Measurements from ENCODE around the gene SLC34A3. TPM values are rescaled to one million over a fixed set of nuclear protein-coding genes. Genes with fewer than 3 reads are reported as not detected.

SLC34A3 gene
- total and polyA plus RNA-seq, 2 of the 8 experiments (the other 6 are each of a cell fraction or from before 2014, with no cell fraction given), result 0.08 TPM; not detected in 1

DNA sequence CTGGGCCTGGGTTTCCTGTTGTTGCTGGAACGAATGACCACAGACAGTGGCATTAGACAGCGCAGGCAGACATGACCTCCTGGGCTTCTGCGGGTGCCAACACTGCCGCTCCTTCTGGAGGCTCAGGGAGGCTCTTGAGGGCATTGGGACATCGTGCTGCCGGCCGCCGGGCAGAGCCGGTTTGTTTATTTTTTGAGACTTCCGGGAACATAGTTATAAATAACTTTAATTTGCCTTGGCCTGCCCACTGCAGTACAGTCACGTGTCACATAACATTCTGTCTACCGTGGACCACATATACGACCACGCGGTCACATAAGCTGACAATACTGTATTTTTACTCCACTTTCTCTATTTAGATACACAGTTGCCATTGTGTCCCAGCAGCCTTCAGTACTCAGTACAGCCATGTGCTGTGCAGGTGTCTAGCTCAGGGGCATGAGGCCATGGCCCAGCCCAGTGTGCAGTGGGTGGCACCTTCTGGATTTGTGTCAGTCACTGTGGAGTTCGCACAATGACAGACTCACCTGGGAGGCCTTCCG lies 38.6 kb downstream of the SLC34A3 start:
- Histone ChIP-seq H3K4ac (replicated peaks; ENCODE audit: insufficient read length, low read depth, low read length) (no peak overlapping the region), H3K23me2 (ENCODE audit: low read depth, low read length) (peaks cover 2% of the 10 kb centered on the region; the same call in 1 of the 2 replicates), H3K79me2 (ENCODE audit: control insufficient read depth in 1 of 2, insufficient read depth in 2 of 2, low read length in 2 of 2) (no peaks in the 10 kb centered on the region), H3K9ac (replicated peaks in 1 of 4; ENCODE audit: extremely low read depth in 1 of 4, low read depth in 3 of 4, low read length in 3 of 4) (no peak overlapping the region), H2BK20ac (ENCODE audit: low read length) (no peak overlapping the region), H3K27me3 (replicated peaks in 1 of 4; ENCODE audit: control insufficient read depth in 3 of 4, extremely low read depth in 1 of 4, insufficient read depth in 3 of 4, low read length in 3 of 4) (no peaks in the 10 kb centered on the region), H2AFZ (ENCODE audit: low read length) (no peak overlapping the region), H3K14ac (ENCODE audit: insufficient read length) (no peak overlapping the region), H2AK5ac (ENCODE audit: low read depth, low read length) (no peak overlapping the region), H4K8ac (ENCODE audit: extremely low read depth, insufficient read depth, low read length) (no peak overlapping the region), H4K20me1 (replicated peaks in 1 of 2; ENCODE audit: control insufficient read depth in 1 of 2, insufficient read depth in 2 of 2, low read length in 2 of 2) (peaks cover 4 to 13% of the 10 kb centered on the region in 2 experiments), H3K23ac (ENCODE audit: insufficient read length) (no peak overlapping the region), H2BK12ac (ENCODE audit: low read depth, low read length) (no peak overlapping the region), H3K56ac (replicated peaks; ENCODE audit: insufficient read length, low read depth, low read length) (no peak overlapping the region), H3K4me2 (ENCODE audit: insufficient read depth in 1 of 2, low read depth in 2 of 2, low read length in 2 of 2) (no peak overlapping the region), H3K4me1 (replicated peaks in 1 of 4; ENCODE audit: control insufficient read depth in 3 of 4, insufficient read depth in 4 of 4, low read length in 3 of 4) (peaks cover 0 to 4% (median 1%) of the 10 kb centered on the region in 4 experiments; a peak in 3 of 7 replicates), H3K79me1 (ENCODE audit: low read depth, low read length) (no peaks in the 10 kb centered on the region), H3K36me3 (ENCODE audit: control insufficient read depth in 2 of 4, insufficient read depth in 4 of 4, low read length in 3 of 4) (peaks cover 4 to 33% (median 23%) of the 10 kb centered on the region in 4 experiments; a peak in 7 of 8 replicates), H3K18ac (ENCODE audit: extremely low read depth, low read length) (no peak overlapping the region), H4K91ac (replicated peaks; ENCODE audit: insufficient read length, low read length) (no peak overlapping the region), H4K5ac (ENCODE audit: insufficient read length, low read depth, low read length) (no peak overlapping the region), H2BK5ac (ENCODE audit: low read depth, low read length) (no peak overlapping the region), H2BK15ac (ENCODE audit: low read length) (no peak overlapping the region), H3K4me3 (ENCODE audit: extremely low read depth in 1 of 4, insufficient read depth in 2 of 4, low read depth in 3 of 4, low read length in 4 of 4) (no peak overlapping the region), H2BK120ac (replicated peaks; ENCODE audit: low read depth, low read length) (no peak overlapping the region), H3K9me3 (ENCODE audit: insufficient read depth in 2 of 2, low read depth in 1 of 2, low read length in 1 of 2) (no peaks in the 10 kb centered on the region), H3K27ac (ENCODE audit: low read depth, low read length) (no peak overlapping the region)
- no peak for FAIRE-seq
- ChIA-PET POLR2A (ENCODE audit: partially characterized antibody) (interaction anchor here (1.7 to 69.9 kb wide), 3 partner anchors 12 to 34 kb away, joined by 4 to 1462 read pairs (median 1462); partner anchors contain the start of genes CYSRT1, NDOR1, NELFB and RNF208), CTCF (ENCODE audit: partially characterized antibody) (interaction anchor here (1.1 to 1.9 kb wide), 3 partner anchors 11 to 33 kb away, joined by 3 to 6 read pairs (median 4); no protein-coding TSS in a partner anchor)
- WGBS, 2 experiments (ENCODE audit: extremely low coverage in 1 of 2, insufficient coverage in 1 of 2, insufficient read length in 1 of 2, insufficient replicate concordance in 2 of 2, low coverage in 1 of 2, low lambda C conversion rate in 2 of 2, missing lambda C conversion rate in 1 of 2), result 96% methylated on average over 17 of the region's 17 CpGs; no CpG with 5 or more reads in 1 of the 2 experiments
- DNase-seq (ENCODE audit: low read depth in 1 of 2, low spot score in 2 of 2), result no peak
- TF ChIP-seq KDM1A (IDR thresholded peaks at IDR 0.05; ENCODE audit: borderline replicate concordance, low read length) (no peak), TAF7 (optimal IDR thresholded peaks at IDR 0.05; ENCODE audit: borderline replicate concordance, low read depth, low read length) (no peak), BRCA1 (IDR thresholded peaks at IDR 0.05; ENCODE audit: low read depth, low read length) (no peak), ATF2 (IDR thresholded peaks at IDR 0.05; ENCODE audit: low read length) (no peak), ATF3 (IDR thresholded peaks at IDR 0.05; ENCODE audit: insufficient read depth, low read depth, low read length) (no peak), GABPA (IDR thresholded peaks at IDR 0.05; ENCODE audit: borderline replicate concordance, insufficient read depth, low read length) (no peak), CTBP2 (IDR thresholded peaks at IDR 0.05; ENCODE audit: borderline replicate concordance, insufficient read depth, insufficient read length, low read length) (no peak), SIX5 (IDR thresholded peaks at IDR 0.05; ENCODE audit: low read depth, low read length) (no peak)

All from H1 (cell line).